Inferior parietal cortex (tissue), 1 donor: ENCODE results near the gene CDK5RAP2.
A peak's percentile ranks its signal among the peaks of the same experiment; 100 is the strongest.
"Not testable (repeated sequence)": the region's sequence is repeated elsewhere in the genome, so short reads cannot be mapped to it uniquely, and the experiment has no call there.

Source experiments
- DNase-seq: peaks from one replicate; pipeline ENCODE4 v3.0.0-alpha.2; 2016; ENCODE audit errors: extremely low spot score

The CDK5RAP2 gene

DNA sequence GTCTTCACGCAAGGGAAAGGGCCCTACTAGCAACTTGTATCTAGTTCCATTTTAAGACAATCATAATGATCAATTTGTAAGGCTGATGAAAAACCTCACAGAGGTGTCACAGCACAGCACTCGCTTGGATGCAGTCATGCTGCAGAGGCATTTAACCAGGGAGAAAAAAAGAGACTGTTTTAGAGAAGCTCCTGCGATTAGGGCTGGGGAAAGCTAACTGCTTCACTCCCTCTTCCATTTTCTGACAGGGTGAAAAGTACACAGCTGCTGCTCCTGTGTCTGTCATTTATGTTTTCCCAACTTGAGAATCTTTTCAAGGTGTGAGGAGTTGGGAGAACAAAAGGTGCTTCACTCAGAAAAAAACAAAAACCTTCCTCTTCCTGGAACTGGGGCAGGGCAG lies 106.4 kb downstream of the CDK5RAP2 start:
- DNase-seq: no peak

DNA sequence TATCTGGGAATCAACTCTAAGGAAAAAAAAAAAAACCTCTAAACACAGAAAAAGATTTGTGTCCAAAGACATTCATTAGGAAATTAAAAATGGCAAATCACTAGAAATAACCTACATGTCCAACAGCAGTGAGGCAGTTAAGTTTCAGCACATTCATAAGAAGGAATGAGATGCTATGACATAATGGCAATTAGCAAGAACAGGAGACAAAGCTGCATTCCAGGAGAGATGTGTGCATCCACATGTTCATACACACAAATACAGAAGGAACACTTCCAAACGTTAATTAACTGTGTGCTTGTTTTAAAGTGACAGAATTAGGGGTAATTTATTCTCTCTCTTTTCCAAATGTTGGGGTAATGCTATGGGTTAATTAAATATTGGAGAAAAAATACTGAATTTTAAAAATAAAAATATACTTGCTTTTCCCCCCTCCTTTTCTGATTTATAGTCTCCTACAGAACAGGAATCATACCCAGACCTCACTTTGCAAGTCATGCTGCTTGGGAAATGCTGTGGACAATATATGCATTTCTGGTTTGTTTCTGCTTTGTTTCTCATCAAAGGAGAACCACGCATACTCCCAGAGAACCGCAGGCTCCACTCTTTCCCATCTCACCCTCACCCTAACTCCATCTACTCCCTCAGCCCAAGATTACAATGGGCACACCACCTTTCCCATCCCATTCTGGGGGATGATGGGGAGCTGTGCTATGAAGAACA lies 114.1 kb downstream of the CDK5RAP2 start:
- DNase-seq: no peak

DNA sequence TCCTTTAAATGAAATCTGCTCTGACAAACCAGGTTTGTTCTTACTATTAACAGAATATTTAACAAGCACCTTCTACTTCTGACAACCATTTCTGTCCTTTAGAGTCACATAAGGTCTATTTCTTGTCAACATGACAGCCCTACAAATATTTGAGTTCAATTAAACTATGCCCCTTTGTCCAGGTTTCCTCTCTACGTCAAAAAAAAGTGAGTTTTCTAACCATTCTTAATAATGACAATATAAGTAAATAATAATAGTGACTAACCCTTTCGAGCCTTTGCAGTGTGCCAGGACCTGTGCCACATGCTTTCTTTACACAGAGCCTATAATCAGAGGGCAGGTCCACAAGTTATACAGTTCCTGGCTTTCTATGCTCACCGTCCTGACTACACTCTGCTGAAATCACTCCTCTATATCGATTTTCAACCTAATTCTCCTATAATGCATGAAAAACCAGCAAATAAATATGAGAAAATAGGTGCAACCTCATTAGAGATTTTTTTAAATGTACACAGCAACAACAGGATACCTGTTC lies 115.0 kb downstream of the CDK5RAP2 start:
- DNase-seq: no peak

DNA sequence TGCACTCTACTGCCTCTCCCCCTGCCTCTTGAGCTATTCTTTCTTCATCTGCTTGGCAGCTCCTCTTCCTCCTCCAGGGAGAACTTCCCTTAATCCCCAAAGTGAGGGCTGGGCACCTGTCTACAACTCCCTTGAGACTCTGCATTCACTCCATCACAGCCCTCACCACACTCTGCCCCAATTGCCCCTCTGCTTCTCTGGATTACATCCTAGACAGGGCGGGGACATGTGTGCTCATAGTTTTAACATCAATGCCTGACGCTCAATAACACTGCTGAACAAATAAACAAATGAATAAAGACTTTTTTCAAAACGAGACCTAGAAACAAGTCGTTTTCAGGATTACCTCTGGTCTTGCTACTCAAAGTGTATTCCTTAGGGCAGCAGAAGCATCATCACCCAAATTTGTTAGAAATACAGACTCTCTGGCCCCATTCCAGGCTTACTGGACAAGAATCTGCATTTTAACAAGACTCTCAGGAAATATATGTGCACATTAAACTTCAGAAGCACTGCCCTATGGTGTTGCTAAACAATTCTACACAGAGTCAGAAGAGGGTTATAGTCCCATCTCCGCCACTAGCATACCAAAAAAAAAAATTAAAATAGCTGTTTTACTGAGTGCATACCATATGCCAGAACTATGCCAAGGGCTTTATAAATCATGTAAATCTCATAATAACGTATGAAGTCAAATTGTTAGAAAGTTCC lies 115.6 kb downstream of the CDK5RAP2 start:
- DNase-seq: no peak

DNA sequence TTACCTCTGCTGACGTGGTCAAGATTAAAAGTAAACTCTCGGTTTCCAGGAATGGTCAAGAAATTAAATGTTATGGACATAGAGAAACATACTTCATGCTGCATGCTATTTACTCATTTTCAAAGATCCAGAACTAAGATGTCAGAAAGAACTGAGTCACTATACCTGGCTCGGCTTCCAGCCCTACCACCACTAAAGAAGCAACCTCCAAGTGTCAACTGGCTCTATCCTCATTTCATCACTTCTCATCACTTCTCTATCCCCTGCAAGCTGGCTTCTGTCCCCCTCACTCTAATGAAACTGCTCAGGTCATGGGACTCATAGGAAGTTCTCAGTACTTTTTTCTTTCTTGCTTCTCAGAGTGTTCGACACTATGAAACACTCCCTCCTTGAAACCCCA lies 116.2 kb downstream of the CDK5RAP2 start:
- DNase-seq: no peak

DNA sequence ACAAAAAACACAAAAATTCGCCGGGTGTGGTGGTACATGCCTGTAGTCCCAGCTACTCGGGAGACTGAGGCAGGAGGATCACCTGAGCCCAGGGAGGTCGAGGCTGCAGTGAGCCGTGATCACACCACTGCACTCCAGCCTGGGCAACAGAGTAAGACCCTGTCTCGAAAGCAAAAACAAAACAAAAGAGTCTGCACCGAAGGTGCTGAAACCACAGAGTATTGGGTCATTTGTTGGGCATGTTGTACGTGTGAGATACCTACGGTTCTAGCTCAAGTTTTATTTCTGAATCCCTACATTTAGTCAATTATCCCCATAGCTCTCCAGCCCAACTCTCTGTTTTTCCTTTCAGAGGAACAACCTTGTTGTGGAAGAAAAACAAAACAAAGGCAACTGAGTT lies 118.3 kb downstream of the CDK5RAP2 start:
- not testable (repeated sequence) for DNase-seq

DNA sequence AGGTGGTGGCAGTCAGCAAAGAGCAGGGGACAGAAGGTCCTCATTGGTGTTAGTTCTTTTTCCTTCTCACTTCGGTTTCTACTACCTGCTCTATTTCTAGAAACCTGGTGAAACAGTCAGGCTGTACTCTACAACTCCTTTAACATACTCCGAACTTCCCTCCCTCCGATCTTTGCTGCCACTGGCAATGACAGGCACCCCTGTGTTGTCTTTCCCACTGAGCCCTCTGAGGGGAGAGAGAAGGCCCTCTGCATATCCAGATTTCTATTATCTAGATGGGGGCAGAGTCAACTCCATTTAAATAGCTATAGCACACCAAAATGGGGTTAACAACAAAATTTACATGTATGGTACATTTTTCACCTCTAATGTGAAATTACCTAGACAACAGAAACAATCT lies 123.7 kb downstream of the CDK5RAP2 start:
- DNase-seq: no peak

DNA sequence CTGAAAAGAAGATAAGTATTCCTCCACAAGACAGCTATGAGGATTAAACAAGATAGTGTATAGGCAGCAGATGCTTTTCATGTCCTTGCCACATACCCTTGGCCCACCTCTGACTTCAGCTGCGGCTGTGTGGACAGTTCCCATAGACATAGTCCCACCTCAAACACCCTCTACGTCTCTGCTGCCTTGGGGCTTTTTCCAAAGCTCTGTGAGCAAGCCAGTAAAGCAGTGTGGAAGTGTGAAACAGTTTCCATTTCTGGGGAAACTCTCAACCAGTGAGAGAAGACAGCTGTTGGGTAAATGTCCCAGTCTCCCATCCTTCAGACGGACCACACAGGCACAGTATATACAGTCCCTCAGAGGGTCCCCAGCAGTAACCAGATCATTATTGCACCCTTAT lies 125.5 kb downstream of the CDK5RAP2 start:
- DNase-seq: no peak

DNA sequence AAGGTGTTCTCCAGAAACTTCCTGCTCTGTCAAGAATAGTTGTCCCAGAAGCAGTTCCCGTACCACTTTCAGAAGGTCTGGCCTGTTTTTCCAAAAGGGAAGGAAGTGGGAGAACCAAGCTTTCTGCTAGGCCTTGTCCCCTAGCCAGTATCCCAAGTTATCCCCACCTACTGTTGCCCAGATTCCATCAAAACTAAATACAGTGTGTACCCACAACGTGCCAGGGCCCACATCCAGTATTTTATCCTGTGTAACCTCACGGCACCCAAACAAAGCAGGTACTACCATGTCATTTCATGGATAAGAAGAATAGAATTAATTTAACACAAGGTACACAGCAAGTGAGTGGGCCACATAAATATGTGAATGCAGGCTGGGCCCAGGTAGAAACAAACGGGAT lies 126.2 kb downstream of the CDK5RAP2 start:
- no peak for DNase-seq

DNA sequence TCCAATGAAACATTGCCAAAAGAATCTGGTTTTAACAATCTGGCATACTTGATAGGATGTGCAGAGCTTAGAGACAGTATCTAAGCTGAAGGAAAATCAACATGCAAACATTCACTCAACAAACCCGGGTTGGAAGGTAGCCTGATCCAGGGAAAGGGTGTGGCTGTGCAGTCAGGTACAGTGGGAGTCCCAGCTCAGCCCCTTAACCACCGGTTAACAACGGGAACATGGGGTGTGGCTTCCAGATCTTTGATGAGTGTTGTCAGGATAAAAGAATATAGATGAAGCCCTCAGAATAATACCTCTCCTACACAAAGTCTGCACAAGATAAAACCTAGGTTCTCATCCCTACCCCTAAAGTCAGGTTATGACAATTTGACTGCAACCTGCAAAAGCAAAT lies 127.3 kb downstream of the CDK5RAP2 start:
- DNase-seq: no peak

DNA sequence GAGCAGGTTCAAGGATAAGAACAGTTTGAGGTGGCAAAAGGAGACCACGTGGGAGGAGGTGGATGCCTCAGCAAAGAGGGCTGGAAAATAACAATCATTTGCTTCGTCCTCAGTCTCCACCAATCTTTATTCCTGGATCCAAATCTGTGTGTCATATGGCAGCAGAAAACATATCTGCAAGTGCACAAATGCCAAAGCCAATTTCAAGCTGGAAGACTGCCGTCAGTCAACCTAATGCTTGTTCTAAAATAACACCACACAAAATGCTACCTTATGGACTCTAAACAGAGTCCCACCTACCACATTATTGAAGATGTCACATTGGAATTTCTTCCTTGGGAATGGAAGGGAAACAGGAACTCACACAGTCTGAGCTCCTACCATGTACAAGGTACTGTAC lies 129.1 kb downstream of the CDK5RAP2 start:
- DNase-seq: no peak

DNA sequence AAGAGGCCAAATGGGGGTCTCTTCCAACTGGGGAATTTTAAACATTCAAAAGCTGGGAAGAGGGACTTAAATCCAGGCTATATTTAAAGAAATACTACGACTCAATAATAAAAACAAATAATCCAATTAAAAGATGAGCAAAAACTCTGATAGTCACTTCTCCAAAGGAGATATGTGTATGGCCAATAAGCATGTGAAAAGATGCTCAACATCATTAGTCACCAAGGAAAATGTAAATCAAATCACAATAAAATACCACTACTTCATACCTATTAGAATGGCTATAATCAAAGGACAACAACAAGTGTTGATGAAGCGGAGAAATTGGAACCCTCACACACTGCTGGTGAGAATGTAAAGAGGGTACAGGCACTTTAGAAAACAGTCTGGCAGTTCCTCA lies 130.4 kb downstream of the CDK5RAP2 start:
- no peak for DNase-seq

DNA sequence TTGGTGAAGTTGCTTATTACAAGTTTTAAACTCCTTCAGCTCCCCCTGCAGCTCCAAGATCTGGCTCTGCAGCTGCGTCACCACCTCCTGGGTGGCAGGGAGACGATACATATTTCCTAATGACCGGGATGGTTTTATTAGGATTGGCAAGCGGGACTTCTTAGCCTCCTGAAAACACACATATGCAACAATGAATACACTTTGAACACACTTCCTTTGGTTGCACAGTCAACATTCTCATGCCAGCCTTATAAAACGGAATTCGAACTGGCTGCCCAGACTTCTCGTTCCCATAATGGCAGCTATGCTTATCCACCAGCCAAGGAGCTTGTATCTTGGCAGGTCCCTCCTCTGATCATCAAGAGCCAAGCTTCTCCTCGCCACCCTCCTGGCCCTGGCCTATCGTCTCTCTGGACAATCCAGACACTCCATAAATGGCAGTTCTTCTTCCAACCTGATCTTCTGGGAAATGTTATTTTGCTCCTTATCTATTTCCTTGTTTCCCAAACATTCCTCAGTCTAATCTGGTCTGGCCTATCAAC lies 131.9 kb downstream of the CDK5RAP2 start:
- DNase-seq: no peak

DNA sequence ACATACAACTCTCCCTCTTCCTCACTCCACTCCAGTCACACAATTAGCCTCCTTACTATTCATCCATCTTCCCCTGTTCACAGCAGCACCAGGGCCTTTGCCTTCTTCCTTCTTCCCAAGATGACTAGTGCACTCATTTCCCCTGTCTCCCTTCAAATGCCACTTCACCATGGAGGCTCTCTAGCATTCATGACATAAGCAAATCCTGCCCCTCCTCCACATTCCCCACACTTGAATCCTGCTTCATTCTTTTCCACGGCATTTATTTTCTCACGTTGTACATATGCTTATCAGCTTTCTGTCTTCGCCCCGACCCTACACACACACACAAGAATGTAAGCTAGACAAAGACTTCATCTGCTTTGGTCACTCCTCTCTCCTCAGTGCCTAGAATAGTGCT lies 133.3 kb downstream of the CDK5RAP2 start:
- no peak for DNase-seq

DNA sequence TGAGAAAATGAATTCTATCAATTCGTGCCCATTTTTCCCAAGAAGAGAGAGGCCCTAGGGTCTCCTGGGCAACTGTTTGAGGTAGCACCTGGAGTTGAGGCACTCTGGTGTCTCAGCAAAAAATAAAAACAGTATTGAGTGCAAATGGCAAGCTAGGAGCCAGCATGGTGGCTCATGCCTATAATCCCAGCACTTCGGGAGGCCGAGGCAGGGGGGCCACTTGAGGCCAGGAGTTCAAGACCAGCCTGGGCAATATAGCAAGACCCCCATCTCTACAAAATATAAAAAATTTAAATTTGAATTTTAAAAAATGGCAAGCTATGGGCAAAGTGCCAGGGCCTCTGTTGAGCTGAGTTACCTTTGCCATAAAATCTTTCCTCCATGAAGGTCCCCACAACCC lies 136.0 kb downstream of the CDK5RAP2 start:
- no peak for DNase-seq

DNA sequence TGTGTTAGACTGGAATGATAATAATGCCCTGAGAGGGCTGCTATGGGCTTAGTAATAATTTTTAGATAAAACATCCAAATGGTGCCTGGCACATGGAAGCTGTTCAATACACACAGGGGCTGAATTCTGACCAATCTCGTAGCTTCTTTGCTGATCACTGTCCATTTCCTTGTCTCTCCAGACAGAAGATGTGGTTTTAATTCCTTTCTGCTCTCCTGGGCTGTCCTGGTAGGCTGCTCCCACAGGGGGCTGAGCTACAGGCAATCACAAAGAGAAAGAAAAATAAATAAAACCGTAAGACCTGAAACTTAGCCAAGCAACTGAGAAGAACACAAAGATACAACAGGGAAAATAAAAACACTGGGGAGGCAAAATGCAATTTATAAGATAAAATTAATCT lies 136.5 kb downstream of the CDK5RAP2 start:
- no peak for DNase-seq

DNA sequence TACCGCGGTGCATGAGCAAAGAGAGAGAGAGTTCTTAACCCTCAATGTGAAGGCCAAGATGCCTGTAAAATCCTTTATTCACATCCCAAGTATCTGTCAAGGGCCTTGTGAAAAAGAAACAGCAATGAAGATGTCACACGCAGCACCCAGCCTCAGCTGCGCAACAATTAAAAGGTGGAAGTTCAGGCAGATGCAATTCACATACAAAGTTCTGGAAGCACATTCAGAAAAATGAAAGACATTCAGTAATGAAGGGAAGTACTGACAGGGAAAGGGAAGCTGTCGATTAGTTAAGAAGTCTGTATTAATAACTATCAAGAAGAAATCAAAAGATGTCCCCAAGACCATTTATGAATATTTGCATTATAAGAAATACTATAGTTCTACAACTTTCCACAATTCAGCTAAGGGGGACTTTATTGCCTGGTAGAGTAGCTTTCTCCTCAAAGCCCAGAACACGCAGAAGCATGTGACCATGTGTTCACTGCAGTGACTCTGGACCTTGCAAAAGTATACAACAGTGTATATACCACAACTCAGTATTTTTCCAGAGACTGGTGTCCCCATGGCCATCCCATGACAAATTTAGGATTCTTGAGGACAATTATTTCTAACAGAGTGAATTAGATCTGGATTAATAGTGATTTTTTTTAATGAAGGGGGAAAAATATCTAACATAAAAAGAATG lies 137.5 kb downstream of the CDK5RAP2 start:
- DNase-seq: no peak

DNA sequence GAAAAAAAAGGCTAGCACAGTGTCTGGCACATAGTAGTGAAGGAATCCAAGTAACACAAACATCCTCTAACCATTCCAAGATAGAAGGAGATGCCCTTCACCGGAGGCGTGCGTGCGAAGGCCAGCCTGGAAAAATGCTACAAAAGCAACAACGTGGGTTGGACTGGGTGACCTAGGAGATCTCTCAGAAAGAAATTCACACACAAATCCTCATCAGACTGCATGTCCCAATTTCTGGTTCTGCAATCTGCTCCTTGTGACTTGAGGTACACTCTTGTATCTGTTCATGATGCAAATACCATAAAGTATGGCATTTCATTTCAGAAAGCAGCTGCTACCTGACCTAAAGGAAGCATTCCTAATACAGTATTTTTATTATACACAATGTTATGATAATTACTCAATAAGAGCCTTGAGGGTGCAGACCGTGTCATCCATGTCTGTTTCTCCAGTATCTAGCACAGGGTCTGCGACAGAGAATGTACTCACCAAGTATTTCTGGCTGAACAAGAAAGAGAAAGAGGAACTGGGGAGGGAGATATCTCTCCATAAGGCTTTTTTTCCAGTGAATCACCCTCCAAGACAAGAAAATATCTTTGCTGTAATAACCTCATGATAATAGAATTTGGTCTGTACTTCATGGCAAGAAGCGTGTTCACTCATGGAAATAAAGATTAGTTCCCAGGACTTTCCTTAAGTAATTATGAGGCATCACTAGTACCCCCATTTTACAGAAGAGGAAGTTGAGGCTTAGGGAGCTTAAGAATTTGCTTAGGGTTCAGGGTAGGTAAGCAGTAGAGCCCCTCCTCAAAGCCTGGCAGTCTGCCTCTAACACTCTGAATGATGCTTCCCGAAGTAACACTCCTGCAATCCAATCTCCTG lies 138.3 kb downstream of the CDK5RAP2 start:
- DNase-seq: no peak

DNA sequence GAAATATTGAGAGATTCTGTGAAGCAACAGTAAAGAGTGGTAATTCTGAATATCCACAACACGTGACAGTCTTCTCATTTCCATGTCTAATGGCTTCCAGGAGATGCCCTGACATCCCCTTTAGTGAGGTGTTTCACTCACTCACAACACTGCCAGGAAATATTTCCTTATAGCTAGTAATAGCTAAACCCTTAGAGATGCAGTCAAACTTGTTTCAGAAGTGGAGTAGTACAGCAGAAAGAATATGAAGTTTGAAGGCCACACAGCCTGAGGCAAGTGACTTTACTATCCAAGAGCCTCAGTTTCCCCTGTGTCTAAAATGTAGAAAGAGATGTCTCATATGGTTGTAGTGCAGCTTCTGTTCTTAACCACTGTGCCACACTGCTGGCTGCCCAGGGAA lies 139.2 kb downstream of the CDK5RAP2 start:
- DNase-seq: no peak

DNA sequence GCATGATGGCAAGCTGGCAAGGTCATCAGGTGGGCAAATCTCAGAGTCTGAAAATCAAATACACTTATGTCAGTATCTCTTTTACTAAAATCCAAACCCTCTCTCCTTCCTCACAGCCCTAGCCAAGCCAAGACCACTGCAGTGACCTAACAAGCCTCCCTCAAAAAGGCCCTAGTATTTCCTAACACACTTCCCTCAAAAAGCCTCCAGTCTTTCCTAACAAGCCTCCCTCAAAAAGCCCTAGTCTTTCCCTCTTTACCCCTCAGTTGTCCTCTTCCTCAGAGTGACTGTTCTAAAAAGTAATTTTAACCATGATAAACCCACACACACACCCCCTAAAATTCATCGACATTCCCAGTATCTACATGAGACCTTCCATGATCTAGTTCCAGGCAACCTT lies 140.0 kb downstream of the CDK5RAP2 start:
- no peak for DNase-seq

DNA sequence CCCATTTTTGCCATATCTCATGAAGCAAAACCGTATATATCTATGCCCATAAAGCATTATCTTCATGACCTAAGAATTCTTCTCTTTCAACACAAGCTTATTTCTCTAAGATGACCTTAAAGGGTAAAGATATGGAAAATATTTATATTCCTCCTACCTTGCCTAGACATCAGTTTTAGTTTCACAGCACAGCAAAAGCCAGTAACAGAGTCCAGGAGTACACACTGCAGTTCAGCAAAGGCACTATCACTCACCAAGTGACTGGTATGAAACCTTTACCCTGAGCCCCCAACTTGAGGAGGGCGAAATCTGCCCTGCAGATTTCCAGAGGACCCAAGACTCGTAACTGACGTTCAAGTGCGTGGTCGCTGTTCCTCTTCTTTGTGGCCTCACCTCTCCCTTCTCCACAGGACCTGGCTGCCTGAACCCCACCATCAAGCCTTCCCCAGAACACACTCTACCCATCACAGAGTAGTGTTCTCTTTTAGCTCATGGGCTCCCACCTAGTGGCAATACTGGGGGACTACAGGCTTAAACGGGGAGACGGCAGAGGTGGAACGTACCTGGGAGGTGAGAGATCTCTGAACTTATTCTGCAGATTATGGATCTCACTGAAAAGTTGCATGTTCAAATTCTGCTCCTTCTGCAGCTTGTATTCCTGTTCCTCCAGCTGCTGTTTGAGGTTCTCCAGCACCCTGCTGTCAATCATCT lies 141.0 kb downstream of the CDK5RAP2 start:
- peak; percentile 34 for DNase-seq
